HG02973 (cell line): ENCODE results near the gene ARHGAP20.

ENCODE experiments used
- ATAC-seq: cut with Tn5 transposase; IDR thresholded peaks from one replicate; pipeline ENCODE4 v1.9.1; 2021; ENCODE audit warnings: moderate library complexity; ENCODE audit not compliant: unreplicated experiment

ARHGAP20 gene

DNA sequence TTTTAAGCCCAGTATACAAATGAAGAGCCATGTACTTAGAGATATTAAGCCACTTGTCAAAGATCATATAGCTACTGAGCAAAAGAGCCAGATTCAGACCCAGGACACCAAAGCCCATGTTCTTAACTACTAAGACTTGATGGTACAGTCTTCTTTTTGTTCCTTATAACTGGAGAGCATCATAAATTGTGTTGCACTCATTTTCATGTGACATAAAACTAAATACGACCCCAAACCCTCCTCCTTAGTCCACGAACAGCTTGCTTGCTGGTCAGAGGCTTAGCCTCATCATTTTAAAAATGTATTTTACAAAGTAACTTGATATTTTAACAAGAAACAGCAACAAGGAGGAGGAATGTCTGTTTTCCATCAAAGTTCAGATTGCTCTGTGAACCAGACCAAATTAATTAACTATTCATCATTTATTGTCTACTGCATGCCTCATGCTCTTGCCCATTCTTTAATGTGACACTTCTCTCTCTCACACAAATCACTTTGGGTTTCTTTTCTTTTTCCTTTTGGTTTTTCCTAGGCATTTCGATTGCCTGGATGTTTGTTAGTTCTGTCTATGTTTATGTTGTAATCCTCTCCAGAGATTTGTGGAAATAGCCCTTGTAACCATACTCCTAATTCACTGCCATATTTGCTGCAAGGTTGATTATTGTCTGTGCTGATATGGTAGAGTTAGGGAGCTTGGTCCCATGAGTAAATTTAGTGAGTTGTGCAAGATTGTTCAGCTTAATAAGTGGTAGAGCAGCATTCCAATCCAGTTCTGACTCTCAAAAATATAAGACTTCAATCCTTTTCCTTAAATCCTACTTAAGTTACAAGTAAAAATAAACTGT is 8.4 kb upstream of the ARHGAP20 start:
- ATAC-seq = no peak

DNA sequence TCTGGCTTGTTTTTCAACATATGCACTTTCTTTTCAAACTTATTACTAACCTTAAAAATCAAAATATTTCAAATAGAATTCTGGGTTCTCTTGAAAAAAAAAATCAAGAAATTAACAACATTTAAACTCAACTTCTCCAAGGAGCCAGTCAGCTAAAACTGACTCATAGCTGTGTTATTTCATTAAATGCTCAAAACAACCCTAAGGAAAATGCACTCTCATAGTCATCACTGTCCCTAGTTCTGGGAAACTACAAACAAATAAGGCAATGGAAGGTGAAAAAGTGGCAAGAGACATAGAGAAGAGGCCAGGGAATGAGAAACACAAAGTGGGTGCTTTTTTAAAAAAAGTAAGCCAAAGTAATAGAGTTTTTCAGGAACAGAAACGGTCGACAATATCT is 4.1 kb upstream of the ARHGAP20 start:
- ATAC-seq = no peak

GRCh38 chr11:110715541-110715940 is 3.3 kb upstream of the ARHGAP20 start:
- no peak for ATAC-seq

GRCh38 chr11:110713449-110713776 is 1.2 kb upstream of the ARHGAP20 start:
- ATAC-seq = no peak

GRCh38 chr11:110712659-110713448 is 617 bp upstream of the ARHGAP20 start:
- peak; percentile 22 for ATAC-seq

DNA sequence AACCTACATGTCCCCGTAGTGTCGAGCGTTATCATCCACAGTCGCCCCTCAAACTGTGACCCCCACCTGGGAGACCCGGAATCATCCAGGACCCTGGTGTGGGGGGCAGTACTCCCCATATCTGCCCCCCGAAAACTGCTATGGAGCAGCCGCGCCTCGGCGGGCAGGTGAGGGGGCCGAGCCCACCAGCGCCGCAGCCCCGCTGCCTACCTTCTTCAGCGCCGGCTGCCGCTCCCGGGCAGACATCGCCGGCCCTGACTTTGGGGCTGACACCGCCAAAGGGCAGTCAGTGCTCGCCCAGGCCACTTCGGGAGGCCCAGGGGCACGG is 825 bp downstream of the ARHGAP20 start:
- no peak for ATAC-seq

GRCh38 chr11:110710628-110711381 is 1.4 kb downstream of the ARHGAP20 start:
- no peak for ATAC-seq

- ATAC-seq = no peak
Measured at GRCh38 chr11:110704210-110704864, 7.9 kb downstream of the ARHGAP20 start.

GRCh38 chr11:110691926-110692325 is 20.3 kb downstream of the ARHGAP20 start:
- no peak for ATAC-seq

DNA sequence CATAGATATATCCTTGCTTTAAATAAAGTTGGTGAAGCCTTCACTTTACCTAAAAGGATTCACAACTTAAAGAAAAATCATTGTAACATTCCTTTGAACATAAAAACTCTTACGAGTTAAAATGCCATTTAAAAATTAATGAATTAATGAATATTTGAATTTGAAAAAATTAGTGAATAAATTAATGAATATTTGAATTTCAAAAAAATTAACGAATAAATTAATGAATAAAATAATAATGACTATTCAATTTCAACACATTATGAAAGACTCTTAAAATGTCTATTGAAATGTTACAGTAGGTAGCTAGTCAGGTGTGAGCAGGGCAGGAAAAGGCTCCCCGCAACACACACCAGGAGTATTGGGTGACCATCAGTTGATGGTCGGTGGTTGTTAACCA is 22.9 kb downstream of the ARHGAP20 start:
- ATAC-seq = no peak

DNA sequence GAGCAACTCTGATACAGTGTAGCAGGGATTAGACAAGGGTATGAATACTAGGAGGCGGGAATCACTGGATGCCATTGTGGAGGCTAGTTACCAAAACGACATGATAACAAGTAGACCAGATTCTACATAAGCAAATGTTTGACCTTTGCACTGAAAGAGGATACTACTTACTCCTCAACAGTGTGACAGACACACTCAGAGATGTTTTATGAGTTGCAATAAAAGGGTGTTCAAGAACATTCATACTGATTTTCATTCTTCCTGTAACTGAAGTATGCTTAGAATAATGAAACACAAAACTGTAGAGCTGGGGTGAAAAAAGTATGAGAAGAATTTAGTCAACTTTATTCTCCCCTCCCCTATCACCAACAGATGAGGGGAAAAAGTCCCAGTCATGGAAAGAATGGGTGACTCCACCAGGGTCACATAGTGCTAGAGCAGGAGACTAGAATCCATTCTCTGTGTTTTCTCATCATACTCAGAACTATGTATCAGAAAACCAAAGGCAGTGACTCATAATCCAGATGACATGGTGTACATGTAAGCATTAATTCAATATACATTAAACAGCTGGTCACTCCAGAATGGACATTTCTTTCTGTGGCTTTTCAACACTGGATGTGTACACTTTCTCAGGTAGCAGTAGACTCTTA is 32.8 kb downstream of the ARHGAP20 start:
- no peak for ATAC-seq

GRCh38 chr11:110675548-110675947 is 36.7 kb downstream of the ARHGAP20 start:
- no peak for ATAC-seq

DNA sequence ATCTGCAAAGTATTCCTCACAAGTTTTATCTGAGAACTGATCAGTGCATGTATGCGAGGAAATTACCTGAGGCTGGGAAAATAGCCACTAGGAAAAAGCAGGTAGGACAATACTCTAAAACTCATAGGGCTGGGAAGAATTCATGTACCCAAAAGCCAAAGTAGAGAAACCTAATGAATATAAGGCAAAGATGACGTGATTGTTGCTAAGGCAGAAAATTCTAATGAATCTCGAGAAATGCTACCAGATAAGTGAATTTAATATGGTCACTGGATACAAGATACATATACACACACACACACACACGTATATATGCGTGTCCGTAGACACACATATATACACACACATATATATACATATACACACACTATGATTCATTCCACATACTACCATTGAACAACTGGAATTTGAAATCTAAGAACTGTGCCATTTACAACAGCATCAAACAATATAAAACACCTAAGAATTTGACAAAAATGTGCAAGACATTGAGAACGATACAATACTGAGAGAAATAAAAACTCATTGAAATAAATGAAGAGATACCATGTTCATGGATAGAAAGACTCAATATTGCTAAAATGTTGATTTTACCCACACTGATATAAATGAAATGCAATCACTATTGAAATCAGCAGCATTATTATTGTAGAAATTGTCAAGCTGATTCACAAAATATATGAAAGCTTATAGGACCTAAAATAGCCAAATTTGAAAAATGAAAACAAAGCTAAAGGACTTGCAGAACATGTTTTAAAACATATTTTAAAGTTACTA is 46.4 kb downstream of the ARHGAP20 start:
- ATAC-seq = no peak

- no peak for ATAC-seq
Measured at GRCh38 chr11:110655967-110656366, 56.3 kb downstream of the ARHGAP20 start.

DNA sequence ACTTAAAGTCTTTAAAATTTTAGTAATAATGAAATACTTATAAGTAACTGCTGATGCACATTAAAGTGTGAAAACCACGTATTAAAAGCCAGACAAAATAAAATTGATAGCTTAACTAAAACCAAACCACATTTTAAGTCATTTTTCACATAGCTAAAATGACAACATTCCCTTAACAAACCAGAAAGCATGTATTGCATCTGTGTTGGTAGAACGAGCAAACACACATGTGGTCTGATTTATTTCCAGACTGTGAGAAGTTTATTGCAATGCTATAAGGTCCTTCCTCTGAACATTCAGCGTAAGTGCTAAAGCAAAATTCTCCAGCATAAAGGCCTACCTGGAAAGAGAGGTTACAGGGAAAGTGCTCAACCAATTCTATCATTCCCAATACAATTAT is 57.8 kb downstream of the ARHGAP20 start:
- ATAC-seq = no peak

DNA sequence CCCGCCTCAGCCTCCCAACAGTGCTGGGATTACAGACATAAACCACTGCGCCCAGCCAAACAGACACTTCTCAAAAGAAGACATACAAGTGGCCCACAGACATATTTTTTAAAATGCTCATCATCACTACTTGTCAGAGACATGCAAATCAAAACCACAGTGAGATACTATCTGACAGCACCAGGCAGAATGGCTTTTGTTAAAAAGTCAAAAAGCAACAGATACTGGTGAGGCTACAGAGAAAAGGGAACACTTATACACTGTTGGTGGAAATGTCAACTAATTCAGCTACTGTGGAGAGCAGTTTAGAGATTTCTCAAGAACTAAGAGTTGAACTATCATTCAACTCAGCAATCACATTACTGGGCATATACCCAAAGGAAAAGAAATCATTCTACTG is 67.0 kb downstream of the ARHGAP20 start:
- ATAC-seq = no peak

GRCh38 chr11:110634370-110634769 is 77.9 kb downstream of the ARHGAP20 start:
- no peak for ATAC-seq

DNA sequence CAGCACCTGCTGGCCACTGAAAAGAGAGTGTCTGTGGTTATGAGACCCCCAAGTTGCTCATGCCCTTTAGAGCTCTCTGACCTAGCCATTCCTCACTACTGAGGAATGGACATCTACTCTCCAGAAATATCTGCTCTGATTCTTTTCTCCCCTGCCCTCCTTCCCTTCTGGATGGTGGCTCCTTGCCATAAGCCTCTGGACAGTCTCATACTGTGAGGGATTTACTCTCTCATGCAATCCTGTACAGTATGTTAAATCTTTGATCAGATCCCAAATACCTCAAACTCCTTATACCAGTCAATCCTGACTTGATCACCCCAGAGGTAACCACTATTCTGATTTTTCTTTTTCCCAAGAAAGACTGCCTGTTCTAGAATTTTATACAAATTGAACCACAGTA is 80.7 kb downstream of the ARHGAP20 start:
- no peak for ATAC-seq

DNA sequence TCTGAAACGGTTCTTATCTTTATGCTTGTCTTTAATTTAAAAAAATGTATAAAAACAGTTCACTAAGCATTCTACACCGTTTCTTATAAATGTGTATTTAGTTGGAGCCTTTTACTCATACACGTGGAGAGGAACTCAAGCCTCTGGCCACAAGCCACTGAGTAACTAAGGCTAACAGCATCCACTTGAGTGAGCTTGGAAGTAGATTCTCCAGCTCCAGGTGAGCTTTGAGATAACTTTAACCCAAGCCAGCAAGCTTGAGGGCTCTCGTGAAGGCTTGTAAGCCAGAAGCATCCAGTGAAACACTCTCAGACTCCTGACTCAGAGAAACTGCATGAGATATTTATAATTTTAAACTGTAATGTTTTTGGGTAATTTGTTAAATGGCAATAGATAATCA is 82.6 kb downstream of the ARHGAP20 start:
- no peak for ATAC-seq

GRCh38 chr11:110621826-110622225 is 90.4 kb downstream of the ARHGAP20 start:
- ATAC-seq = no peak
